Keratinocyte (primary cell): ENCODE measurements around the gene RBM15. TPM values are rescaled to one million over a fixed set of nuclear protein-coding genes. Genes with fewer than 3 reads are reported as not detected.

Experiments
- DNase-seq: peaks from one replicate; pipeline ENCODE4 v3.0.0-alpha.2; 2011; ENCODE audit warnings: low read depth, missing footprints, low spot score
- FAIRE-seq: peaks from 2 replicates; lab custom pipeline; 2011; peaks lifted over from hg19 to GRCh38; lab: Jason Lieb, UNC
- H2AFZ ChIP-seq: 2 replicates; pipeline ENCODE4 v1.6.0; 2012; ENCODE audit warnings: low read length, control low read depth, inconsistent platforms; ENCODE audit not compliant: control insufficient read depth
- H3K27ac ChIP-seq: 2 replicates; pipeline ENCODE4 v1.5.1; 2011; ENCODE audit warnings: low read length; ENCODE audit not compliant: control insufficient read depth, insufficient read depth
- H3K27me3 ChIP-seq: 3 replicates; pipeline ENCODE4 v1.6.0; 2011; ENCODE audit warnings: low read length; ENCODE audit not compliant: control insufficient read depth, insufficient read depth; ENCODE audit errors: extremely low read depth
- H3K36me3 ChIP-seq, 2 experiments: 2 replicates in 1 of 2; 3 replicates in 1 of 2; pipeline ENCODE4 v1.5.1; 2011; ENCODE audit warnings: low read length in 2 of 2, mild to moderate bottlenecking in 1 of 2; ENCODE audit not compliant: control insufficient read depth in 2 of 2, insufficient read depth in 2 of 2; ENCODE audit errors: extremely low read depth in 1 of 2
- H3K4me1 ChIP-seq: 3 replicates; pipeline ENCODE4 v1.5.1; 2011; ENCODE audit warnings: low read length; ENCODE audit not compliant: control insufficient read depth, insufficient read depth; ENCODE audit errors: extremely low read depth
- H3K4me2 ChIP-seq: 3 replicates; pipeline ENCODE4 v1.6.0; 2011; ENCODE audit warnings: low read depth, low read length; ENCODE audit not compliant: control insufficient read depth, insufficient read depth; ENCODE audit errors: extremely low read depth
- H3K4me3 ChIP-seq, 3 experiments: fragments of 200-600 bp in 1 of 3; sonication (generic) in 1 of 3; 2 replicates in 2 of 3; 3 replicates in 1 of 3; pipeline ENCODE4 v1.5.1; 2011 to 2016; ENCODE audit warnings: low read length in 3 of 3, mild to moderate bottlenecking in 3 of 3, control low read depth in 2 of 3, inconsistent platforms in 1 of 3, low read depth in 1 of 3, mixed read lengths in 1 of 3, mixed run types in 1 of 3, moderate library complexity in 1 of 3; ENCODE audit not compliant: control insufficient read depth in 2 of 3, insufficient read depth in 2 of 3; ENCODE audit errors: extremely low read depth in 1 of 3
- H3K79me2 ChIP-seq: 2 replicates; pipeline ENCODE4 v1.6.0; 2012; ENCODE audit warnings: low read length; ENCODE audit not compliant: control insufficient read depth, insufficient read depth
- H3K9ac ChIP-seq: 3 replicates; pipeline ENCODE4 v1.6.0; 2011; ENCODE audit warnings: low read length; ENCODE audit not compliant: control insufficient read depth, insufficient read depth; ENCODE audit errors: extremely low read depth
- H3K9me1 ChIP-seq: 3 replicates; pipeline ENCODE4 v1.6.0; 2011; ENCODE audit warnings: low read length; ENCODE audit not compliant: control insufficient read depth, insufficient read depth; ENCODE audit errors: extremely low read depth
- H3K9me3 ChIP-seq: 2 replicates; pipeline ENCODE4 v1.5.1; 2012; ENCODE audit warnings: low read depth, low read length; ENCODE audit not compliant: control insufficient read depth
- H4K20me1 ChIP-seq: 3 replicates; pipeline ENCODE4 v1.6.0; 2011; ENCODE audit warnings: low read length; ENCODE audit not compliant: control insufficient read depth, insufficient read depth; ENCODE audit errors: extremely low read depth
- CTCF ChIP-seq, 3 experiments: IDR thresholded peaks in 1 of 3; conservative IDR thresholded peaks in 1 of 3; optimal IDR thresholded peaks in 1 of 3; 2 replicates in 2 of 3; 3 replicates in 1 of 3; pipeline versions ENCODE3 to v1.5.1; 2011; ENCODE audit warnings: low read length in 3 of 3, mild to moderate bottlenecking in 3 of 3, moderate library complexity in 2 of 3, control low read depth in 1 of 3, inconsistent platforms in 1 of 3; ENCODE audit not compliant: insufficient read depth in 2 of 3; ENCODE audit errors: extremely low read depth in 1 of 3
- EZH2 ChIP-seq: IDR thresholded peaks from one replicate; pipeline ENCODE4 v1.6.1; 2012; ENCODE audit warnings: inconsistent platforms, mild to moderate bottlenecking, low read length, moderate library complexity
- dilution Hi-C: fragments of 300-500 bp; cut with MboI; formaldehyde crosslinking; loops from one replicate; pipeline ENCODE4 v1.7.0; 2020; ENCODE audit warnings: low sequenced_read_pairs; ENCODE audit not compliant: extremely low pct_ligation_motif_present
- polyA plus RNA-seq, 5 experiments: library from polyadenylated mRNA; depleted of rRNA in 3 of 5; stranded (reverse) in 3 of 5; stranded (forward) in 1 of 5; unstranded in 1 of 5; fragments of >200 nt; gene quantifications; 1 replicate in 1 of 5; 2 replicates in 3 of 5; 3 replicates in 1 of 5; pipeline versions ENCODE4 v1.2.1 to v1.2.3, GENCODE V29; 2011 to 2012; ENCODE audit warnings: missing spikeins in 2 of 5, low read depth in 1 of 5, low replicate concordance in 1 of 5

Gene RBM15
- polyA plus RNA-seq, 1 donor (not counting 4 experiments of a cell fraction or from before 2014, with no cell fraction given), result 10.0 TPM

GRCh38 chr1:110320168-110320518 is 19.0 kb upstream of the RBM15 start:
- H3K36me3 ChIP-seq, result no peaks in the 10 kb centered on the region
- no peak for TF ChIP-seq CTCF (optimal IDR thresholded peaks at IDR 0.05 in 1 of 3, IDR thresholded peaks at IDR 0.05 in 1 of 3, conservative IDR thresholded peaks at IDR 0.05 in 1 of 3; ENCODE audit: extremely low read depth in 1 of 3, insufficient read depth in 2 of 3, low read length in 3 of 3)
- TF ChIP-seq EZH2, result no peak
- H3K27ac ChIP-seq, result no peak overlapping the region
- H4K20me1 ChIP-seq, result no peaks in the 10 kb centered on the region
- H3K4me3 ChIP-seq, result no peak overlapping the region
- H3K9me3 ChIP-seq, result no peaks in the 10 kb centered on the region
- FAIRE-seq (no peak), DNase-seq (no peak)
- no peak overlapping the region for H3K9ac ChIP-seq
- H3K27me3 ChIP-seq, result no peaks in the 10 kb centered on the region
- H3K79me2 ChIP-seq, result no peaks in the 10 kb centered on the region
- no peaks in the 10 kb centered on the region for H3K9me1 ChIP-seq
- dilution Hi-C loops, result no loop called here
- H2AFZ ChIP-seq, result no peak overlapping the region
- H3K4me2 ChIP-seq, result no peak overlapping the region
- no peaks in the 10 kb centered on the region for H3K4me1 ChIP-seq

GRCh38 chr1:110321045-110321444 is 18.1 kb upstream of the RBM15 start:
- Histone ChIP-seq H3K4me1 (no peaks in the 10 kb centered on the region), H3K4me3 (no peak overlapping the region), H3K9ac (no peak overlapping the region), H3K9me3 (no peaks in the 10 kb centered on the region), H3K4me2 (no peak overlapping the region), H4K20me1 (no peaks in the 10 kb centered on the region), H3K27me3 (no peaks in the 10 kb centered on the region), H3K36me3 (no peaks in the 10 kb centered on the region), H3K79me2 (no peaks in the 10 kb centered on the region), H3K9me1 (no peaks in the 10 kb centered on the region), H2AFZ (no peak overlapping the region), H3K27ac (no peak overlapping the region)
- no peak for DNase-seq
- FAIRE-seq, result no peak
- dilution Hi-C loops, result no loop called here
- no peak for TF ChIP-seq CTCF (optimal IDR thresholded peaks at IDR 0.05 in 1 of 3, IDR thresholded peaks at IDR 0.05 in 1 of 3, conservative IDR thresholded peaks at IDR 0.05 in 1 of 3; ENCODE audit: extremely low read depth in 1 of 3, insufficient read depth in 2 of 3, low read length in 3 of 3)
- no peak for TF ChIP-seq EZH2
